C4-2B (cell line): Measurements from ENCODE around the gene CRACR2A.

ENCODE experiments used
- ZFX ChIP-seq: fragments of 450-650 bp; IDR thresholded peaks from 2 replicates; pipeline ENCODE4 v1.6.1; 2017
- TF ChIP-seq, protein P1 (sequence below): fragments of 450-650 bp; conservative IDR thresholded peaks from 2 replicates; pipeline ENCODE4 v1.5.1; 2017; ENCODE audit warnings: mild to moderate bottlenecking

DNA sequence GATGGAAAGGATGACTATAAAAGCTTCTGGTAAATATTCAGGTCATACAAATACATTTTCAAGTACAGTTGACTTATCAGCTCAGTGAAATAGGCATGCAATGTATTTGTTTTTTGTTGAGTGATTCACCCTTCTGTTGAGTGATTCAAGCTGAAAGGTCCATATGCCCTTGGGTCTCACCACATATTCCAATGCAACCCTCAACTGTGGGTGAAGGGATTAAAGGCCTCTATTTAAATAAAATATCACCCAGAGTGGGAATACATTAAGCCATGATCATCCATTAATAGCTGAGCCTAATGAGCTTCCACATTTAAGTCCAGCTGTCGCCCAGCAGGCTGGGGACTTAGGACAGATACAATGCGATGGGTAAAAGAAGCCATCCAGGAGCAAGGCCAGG is 120.2 kb downstream of the CRACR2A start:
- TF ChIP-seq, protein P1, sequence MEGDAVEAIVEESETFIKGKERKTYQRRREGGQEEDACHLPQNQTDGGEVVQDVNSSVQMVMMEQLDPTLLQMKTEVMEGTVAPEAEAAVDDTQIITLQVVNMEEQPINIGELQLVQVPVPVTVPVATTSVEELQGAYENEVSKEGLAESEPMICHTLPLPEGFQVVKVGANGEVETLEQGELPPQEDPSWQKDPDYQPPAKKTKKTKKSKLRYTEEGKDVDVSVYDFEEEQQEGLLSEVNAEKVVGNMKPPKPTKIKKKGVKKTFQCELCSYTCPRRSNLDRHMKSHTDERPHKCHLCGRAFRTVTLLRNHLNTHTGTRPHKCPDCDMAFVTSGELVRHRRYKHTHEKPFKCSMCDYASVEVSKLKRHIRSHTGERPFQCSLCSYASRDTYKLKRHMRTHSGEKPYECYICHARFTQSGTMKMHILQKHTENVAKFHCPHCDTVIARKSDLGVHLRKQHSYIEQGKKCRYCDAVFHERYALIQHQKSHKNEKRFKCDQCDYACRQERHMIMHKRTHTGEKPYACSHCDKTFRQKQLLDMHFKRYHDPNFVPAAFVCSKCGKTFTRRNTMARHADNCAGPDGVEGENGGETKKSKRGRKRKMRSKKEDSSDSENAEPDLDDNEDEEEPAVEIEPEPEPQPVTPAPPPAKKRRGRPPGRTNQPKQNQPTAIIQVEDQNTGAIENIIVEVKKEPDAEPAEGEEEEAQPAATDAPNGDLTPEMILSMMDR: no peak
- no peak for TF ChIP-seq ZFX
